ENCODE results near the gene SYT15. TPM values are rescaled to one million over a fixed set of nuclear protein-coding genes. Genes with fewer than 3 reads are reported as not detected.
"Not testable (repeated sequence)": the region's sequence is repeated elsewhere in the genome, so short reads cannot be mapped to it uniquely, and the experiment has no call there.

The SYT15 gene
- total RNA-seq, 1 experiment from 2014 or later, result 1.6 TPM

DNA sequence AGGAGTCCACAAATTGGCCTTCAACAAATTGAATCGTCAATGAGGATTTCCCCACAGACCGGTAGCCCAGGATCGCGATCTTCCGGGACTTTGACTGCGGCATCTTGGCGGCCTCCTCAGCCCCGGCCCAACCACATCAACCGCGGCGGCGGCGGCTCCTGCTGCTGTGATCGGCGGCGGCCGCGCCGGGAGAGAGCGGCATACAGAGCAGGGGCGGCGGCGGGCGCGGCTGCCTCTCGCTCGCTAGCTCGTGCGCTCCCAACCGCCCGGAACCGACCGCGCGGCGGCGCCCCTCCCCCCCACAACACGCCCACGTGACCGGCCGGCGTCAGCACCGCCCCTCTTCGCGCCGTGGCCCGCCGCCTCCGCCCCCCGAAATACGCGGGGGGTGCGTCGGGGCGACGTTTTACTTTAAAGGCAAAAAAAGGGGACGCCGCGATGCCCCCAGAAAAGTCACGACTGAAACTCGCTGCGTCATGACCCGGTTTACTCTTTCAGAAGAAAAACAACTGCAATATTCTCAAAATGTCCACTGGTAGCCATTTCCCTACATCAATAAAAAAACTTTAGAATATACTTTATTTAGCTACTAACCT, 56.5 kb downstream of the SYT15 start:
- H3K79me2 ChIP-seq (ENCODE audit: insufficient read depth, low read length); H3K9me3 ChIP-seq (ENCODE audit: control insufficient read depth in 1 of 2, insufficient read depth in 1 of 2, low read depth in 1 of 2, low read length in 2 of 2); H3K27me3 ChIP-seq (ENCODE audit: insufficient read depth, low read length); H3K36me3 ChIP-seq (ENCODE audit: control insufficient read depth in 1 of 2, insufficient read depth in 2 of 2, low read length in 2 of 2); intact Hi-C loops (cut with micrococcal nuclease); H3K9ac ChIP-seq (ENCODE audit: low read length); CTCF ChIA-PET; H3K4me3 ChIP-seq (replicated peaks in 1 of 2; ENCODE audit: low read depth in 1 of 2, low read length in 2 of 2); DNase-seq (ENCODE audit: low read depth, low spot score); H3K9me2 ChIP-seq (ENCODE audit: insufficient read depth); POLR2A ChIA-PET; BruUV-seq (replicated peaks); H4K20me1 ChIP-seq (ENCODE audit: insufficient read depth); H3K27ac ChIP-seq (ENCODE audit: low read depth, low read length); H2AFZ ChIP-seq (ENCODE audit: low read depth, low read length, poor library complexity, severe bottlenecking); H3K4me1 ChIP-seq (ENCODE audit: control insufficient read depth in 1 of 2, insufficient read depth in 2 of 2, low read length in 2 of 2); RAD21 ChIA-PET (ENCODE audit: low non-redundant PET in 1 of 2, low total read pairs in 2 of 2, uncharacterized antibody in 2 of 2, unreplicated experiment in 2 of 2): not testable (repeated sequence)
- H3K4me2 ChIP-seq (ENCODE audit: low read length), result peak overlapping the region; percentile 30; the same call in 1 of the 2 replicates
- peak; percentile 93 for ATAC-seq

DNA sequence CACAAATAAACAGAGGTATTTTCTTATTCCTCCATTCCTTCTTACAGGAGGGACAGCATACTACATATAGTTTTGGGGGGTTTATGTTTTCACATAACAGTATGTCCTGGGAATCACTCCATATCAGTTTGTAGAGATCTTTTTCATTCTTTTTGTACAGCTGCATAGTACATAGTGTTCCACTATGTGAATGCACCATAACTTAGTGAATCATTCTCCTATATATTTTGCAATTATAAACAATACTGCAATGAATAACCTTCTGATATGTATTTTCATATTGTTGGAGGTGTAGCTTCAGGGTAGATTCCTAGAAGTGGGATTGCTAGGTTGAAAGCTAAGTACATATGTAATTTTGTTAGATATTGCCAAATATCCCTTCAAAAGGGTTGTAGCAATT, 61.1 kb downstream of the SYT15 start:
- ATAC-seq; H3K4me1 ChIP-seq (ENCODE audit: control insufficient read depth in 1 of 2, insufficient read depth in 2 of 2, low read length in 2 of 2); H2AFZ ChIP-seq (ENCODE audit: low read depth, low read length, poor library complexity, severe bottlenecking); H3K36me3 ChIP-seq (ENCODE audit: control insufficient read depth in 1 of 2, insufficient read depth in 2 of 2, low read length in 2 of 2); H3K9me2 ChIP-seq (ENCODE audit: insufficient read depth); H3K27ac ChIP-seq (ENCODE audit: low read depth, low read length); H3K79me2 ChIP-seq (ENCODE audit: insufficient read depth, low read length); RAD21 ChIA-PET (ENCODE audit: low non-redundant PET in 1 of 2, low total read pairs in 2 of 2, uncharacterized antibody in 2 of 2, unreplicated experiment in 2 of 2); H3K27me3 ChIP-seq (ENCODE audit: insufficient read depth, low read length); H4K20me1 ChIP-seq (ENCODE audit: insufficient read depth); BruUV-seq (replicated peaks); H3K9ac ChIP-seq (ENCODE audit: low read length); intact Hi-C loops (cut with micrococcal nuclease); POLR2A ChIA-PET; CTCF ChIA-PET; DNase-seq (ENCODE audit: low read depth, low spot score); H3K4me3 ChIP-seq (replicated peaks in 1 of 2; ENCODE audit: low read depth in 1 of 2, low read length in 2 of 2); H3K9me3 ChIP-seq (ENCODE audit: control insufficient read depth in 1 of 2, insufficient read depth in 1 of 2, low read depth in 1 of 2, low read length in 2 of 2); H3K4me2 ChIP-seq (ENCODE audit: low read length): not testable (repeated sequence)

Other genes with a start within 250 kb of the SYT15 start
- gene ANXA8L1, start 203.4 kb upstream of the SYT15 start, total RNA-seq (2021; ENCODE audit: unreplicated experiment), result not detected
- not detected for gene NPY4R, start 113.2 kb upstream of the SYT15 start, total RNA-seq (2021; ENCODE audit: unreplicated experiment)
- gene GPRIN2, start 22.5 kb upstream of the SYT15 start, total RNA-seq (2021; ENCODE audit: unreplicated experiment), result 1.7 TPM

Data from HCT116 (cell line).